ENCODE data around the gene TBC1D8. TPM values are rescaled to one million over a fixed set of nuclear protein-coding genes. Genes with fewer than 3 reads are reported as not detected.

The TBC1D8 gene
- total RNA-seq, 1 experiment from 2014 or later: 48.1 TPM

DNA sequence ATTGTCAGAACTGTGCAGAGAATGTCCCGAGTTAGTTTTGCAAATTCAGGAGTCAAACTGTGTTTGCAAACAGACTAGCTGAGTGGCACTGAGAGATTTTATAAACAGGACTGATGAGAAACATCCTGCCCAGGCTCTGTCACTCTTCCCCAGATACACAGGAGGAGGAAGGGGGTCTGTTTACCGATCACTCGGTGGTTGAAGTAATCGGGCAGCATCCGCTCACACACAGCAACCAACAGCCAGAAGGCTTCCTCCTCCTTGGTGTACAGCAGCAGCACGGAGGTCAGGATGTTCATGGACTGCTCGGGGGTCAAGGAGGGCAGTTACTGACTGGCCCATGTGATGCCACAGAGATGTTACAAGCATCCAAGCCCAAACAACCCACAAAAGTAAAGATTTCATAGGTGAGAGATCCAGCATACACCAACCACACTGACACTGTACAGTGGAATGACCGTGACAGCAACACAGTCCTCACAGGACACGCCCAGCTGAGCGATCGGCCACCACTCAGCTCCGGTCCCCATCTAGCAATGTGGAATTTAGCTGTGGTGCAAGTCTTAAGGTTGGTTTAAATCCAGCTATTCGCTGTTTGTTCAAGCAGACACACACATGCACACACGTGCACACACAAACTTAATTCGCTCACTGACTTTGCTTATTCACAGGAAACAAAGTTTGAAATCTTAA is 119.0 kb downstream of the TBC1D8 start:
- Mint-ChIP-seq H3K4me1 (ENCODE audit: insufficient read depth, unreplicated experiment) (no peaks in the 10 kb centered on the region), H3K27ac (ENCODE audit: low read depth, unreplicated experiment) (no peak overlapping the region), H3K9me3 (ENCODE audit: unreplicated experiment) (no peaks in the 10 kb centered on the region), H3K4me3 (ENCODE audit: unreplicated experiment) (no peak overlapping the region), H3K36me3 (ENCODE audit: insufficient read depth, unreplicated experiment) (peaks cover 99% of the 10 kb centered on the region), H3K27me3 (ENCODE audit: insufficient read depth, unreplicated experiment) (no peaks in the 10 kb centered on the region)
- intact Hi-C loops (cut with micrococcal nuclease): no loop called here
- ChIA-PET POLR2A (interaction anchor here (1.4 kb wide), 1 partner anchor 118 kb away, joined by 4 read pairs; no protein-coding TSS in a partner anchor), CTCF (interaction anchor here (0.6 to 3.6 kb wide), 10 partner anchors 11 to 422 kb away, joined by 3 to 22 read pairs (median 4); partner anchors contain the start of gene TBC1D8)
- DNase-seq (ENCODE audit: unreplicated experiment): no peak
- no TSS peak for BruUV-seq (replicated peaks)
- TF ChIP-seq, protein P1, sequence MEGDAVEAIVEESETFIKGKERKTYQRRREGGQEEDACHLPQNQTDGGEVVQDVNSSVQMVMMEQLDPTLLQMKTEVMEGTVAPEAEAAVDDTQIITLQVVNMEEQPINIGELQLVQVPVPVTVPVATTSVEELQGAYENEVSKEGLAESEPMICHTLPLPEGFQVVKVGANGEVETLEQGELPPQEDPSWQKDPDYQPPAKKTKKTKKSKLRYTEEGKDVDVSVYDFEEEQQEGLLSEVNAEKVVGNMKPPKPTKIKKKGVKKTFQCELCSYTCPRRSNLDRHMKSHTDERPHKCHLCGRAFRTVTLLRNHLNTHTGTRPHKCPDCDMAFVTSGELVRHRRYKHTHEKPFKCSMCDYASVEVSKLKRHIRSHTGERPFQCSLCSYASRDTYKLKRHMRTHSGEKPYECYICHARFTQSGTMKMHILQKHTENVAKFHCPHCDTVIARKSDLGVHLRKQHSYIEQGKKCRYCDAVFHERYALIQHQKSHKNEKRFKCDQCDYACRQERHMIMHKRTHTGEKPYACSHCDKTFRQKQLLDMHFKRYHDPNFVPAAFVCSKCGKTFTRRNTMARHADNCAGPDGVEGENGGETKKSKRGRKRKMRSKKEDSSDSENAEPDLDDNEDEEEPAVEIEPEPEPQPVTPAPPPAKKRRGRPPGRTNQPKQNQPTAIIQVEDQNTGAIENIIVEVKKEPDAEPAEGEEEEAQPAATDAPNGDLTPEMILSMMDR (IDR thresholded peaks at IDR 0.05; ENCODE audit: unreplicated experiment): no peak

DNA sequence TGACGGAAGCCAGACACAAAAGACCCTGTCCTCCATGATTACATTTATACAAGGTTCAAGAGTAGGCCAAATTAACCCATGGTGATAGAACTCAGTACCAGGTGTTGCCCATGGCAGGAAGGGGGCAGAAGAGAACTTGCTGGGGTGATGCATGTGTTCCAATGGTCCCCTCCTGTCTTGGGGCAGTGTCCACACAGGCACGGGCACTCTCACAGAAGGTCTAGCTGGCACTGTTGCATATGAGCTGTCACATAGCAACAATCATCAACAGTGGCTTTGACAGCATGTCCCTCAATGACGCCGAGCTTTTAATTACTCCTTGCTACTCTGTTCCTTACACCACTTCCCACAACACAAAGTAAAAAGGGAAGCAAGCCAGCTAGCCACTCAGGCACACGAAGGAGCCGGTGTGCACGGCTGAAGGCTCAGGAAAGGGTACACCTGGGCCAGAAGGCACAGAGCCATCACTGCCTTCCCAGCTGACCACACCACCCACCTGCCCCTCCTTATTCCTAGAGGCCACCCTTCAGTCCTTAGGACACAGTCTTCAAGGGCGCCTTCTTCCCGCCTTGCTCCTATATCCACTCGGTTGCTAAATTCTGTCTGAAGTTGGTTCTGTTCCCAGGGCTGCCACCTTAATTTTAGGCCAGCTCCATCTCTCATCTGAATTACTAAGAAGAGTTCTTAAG is 120.2 kb downstream of the TBC1D8 start:
- Mint-ChIP-seq H3K36me3 (ENCODE audit: insufficient read depth, unreplicated experiment) (peaks cover 99% of the 10 kb centered on the region), H3K27me3 (ENCODE audit: insufficient read depth, unreplicated experiment) (no peaks in the 10 kb centered on the region), H3K27ac (ENCODE audit: low read depth, unreplicated experiment) (no peak overlapping the region), H3K4me1 (ENCODE audit: insufficient read depth, unreplicated experiment) (no peaks in the 10 kb centered on the region), H3K4me3 (ENCODE audit: unreplicated experiment) (no peak overlapping the region), H3K9me3 (ENCODE audit: unreplicated experiment) (no peaks in the 10 kb centered on the region)
- TF ChIP-seq, protein P1 (IDR thresholded peaks at IDR 0.05; ENCODE audit: unreplicated experiment): no peak
- POLR2A ChIA-PET: interaction anchor here (1.1 kb wide), 1 partner anchor 120 kb away, joined by 3 read pairs; no protein-coding TSS in a partner anchor
- no TSS peak for BruUV-seq (replicated peaks)
- CTCF ChIA-PET: interaction anchor here (0.5 to 3.6 kb wide), 9 partner anchors 16 to 415 kb away, joined by 3 to 22 read pairs (median 4); partner anchors contain the start of gene TBC1D8
- intact Hi-C loops (cut with micrococcal nuclease): no loop called here
- DNase-seq (ENCODE audit: unreplicated experiment): no peak

DNA sequence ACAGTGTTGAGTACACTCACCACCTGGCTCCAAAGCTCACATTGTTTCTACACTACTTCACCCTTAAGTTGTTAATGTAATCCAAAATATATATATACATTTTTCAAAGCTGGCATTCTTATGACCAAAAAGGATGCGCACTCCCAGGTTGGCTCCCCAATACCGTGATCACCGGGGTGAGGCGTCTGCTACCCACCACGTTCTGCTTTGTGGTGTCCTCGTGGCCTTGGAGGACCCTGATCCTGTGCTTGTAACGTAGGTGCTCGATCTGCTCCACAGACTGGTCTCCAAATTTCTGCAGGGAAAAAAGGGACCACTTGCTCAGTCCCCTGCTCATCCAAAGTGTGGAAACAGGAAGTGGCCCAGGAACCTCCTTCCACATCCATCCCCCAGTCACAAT is 123.3 kb downstream of the TBC1D8 start:
- Mint-ChIP-seq H3K27me3 (ENCODE audit: insufficient read depth, unreplicated experiment) (no peaks in the 10 kb centered on the region), H3K4me3 (ENCODE audit: unreplicated experiment) (no peak overlapping the region), H3K9me3 (ENCODE audit: unreplicated experiment) (no peaks in the 10 kb centered on the region), H3K36me3 (ENCODE audit: insufficient read depth, unreplicated experiment) (peaks cover 99% of the 10 kb centered on the region), H3K27ac (ENCODE audit: low read depth, unreplicated experiment) (no peak overlapping the region), H3K4me1 (ENCODE audit: insufficient read depth, unreplicated experiment) (no peaks in the 10 kb centered on the region)
- no peak for DNase-seq (ENCODE audit: unreplicated experiment)
- intact Hi-C loops (cut with micrococcal nuclease): no loop called here
- TF ChIP-seq, protein P1 (IDR thresholded peaks at IDR 0.05; ENCODE audit: unreplicated experiment): no peak
- CTCF ChIA-PET: interaction anchor here (0.6 to 3.1 kb wide), 8 partner anchors 8 to 660 kb away, joined by 3 to 18 read pairs (median 3); partner anchors contain the start of gene CREG2
- POLR2A ChIA-PET: interaction anchor here (0.8 to 1.5 kb wide), 3 partner anchors 14 to 97 kb away, joined by 3 to 4 read pairs (median 4); no protein-coding TSS in a partner anchor
- no TSS peak for BruUV-seq (replicated peaks)

DNA sequence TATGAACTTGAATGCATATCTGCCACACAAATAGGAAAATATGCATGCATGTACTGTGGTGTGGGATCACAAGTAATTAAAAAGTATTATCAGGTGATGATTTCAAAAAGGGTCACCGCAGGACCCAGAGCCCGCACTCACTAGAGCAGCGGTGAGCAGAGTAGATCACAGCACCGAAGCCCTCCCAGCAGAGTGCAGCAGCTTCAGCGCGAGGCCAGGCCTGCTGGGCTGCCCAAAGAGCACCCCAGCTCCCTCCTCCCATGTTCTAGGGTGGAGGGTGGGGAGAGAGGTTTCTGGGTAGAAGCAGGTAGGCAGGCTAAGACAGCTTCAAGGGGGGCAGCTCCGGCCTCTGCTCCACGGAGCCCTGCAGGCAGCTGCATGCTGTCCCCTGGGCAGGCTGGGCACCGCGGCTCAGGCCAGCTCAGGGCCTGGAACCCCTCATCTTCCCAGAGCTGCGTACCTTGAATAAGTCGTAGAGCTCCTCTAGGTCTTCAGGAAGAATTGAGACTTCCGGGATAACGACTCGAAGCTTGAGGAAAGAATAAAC is 124.2 kb downstream of the TBC1D8 start:
- Mint-ChIP-seq H3K9me3 (ENCODE audit: unreplicated experiment) (no peaks in the 10 kb centered on the region), H3K4me1 (ENCODE audit: insufficient read depth, unreplicated experiment) (no peaks in the 10 kb centered on the region), H3K27ac (ENCODE audit: low read depth, unreplicated experiment) (no peak overlapping the region), H3K27me3 (ENCODE audit: insufficient read depth, unreplicated experiment) (no peaks in the 10 kb centered on the region), H3K4me3 (ENCODE audit: unreplicated experiment) (no peak overlapping the region), H3K36me3 (ENCODE audit: insufficient read depth, unreplicated experiment) (peaks cover 99% of the 10 kb centered on the region)
- ChIA-PET CTCF (interaction anchor here (0.9 to 3.1 kb wide), 7 partner anchors 9 to 360 kb away, joined by 3 to 18 read pairs (median 3); partner anchors contain the start of gene CREG2), POLR2A (interaction anchor here (0.9 to 1.5 kb wide), 3 partner anchors 13 to 158 kb away, joined by 3 to 4 read pairs (median 4); no protein-coding TSS in a partner anchor)
- BruUV-seq (replicated peaks): no TSS peak
- DNase-seq (ENCODE audit: unreplicated experiment): no peak
- intact Hi-C loops (cut with micrococcal nuclease): no loop called here
- TF ChIP-seq, protein P1 (IDR thresholded peaks at IDR 0.05; ENCODE audit: unreplicated experiment): no peak
